Measurements from ENCODE around the gene LGALS3BP.

DNA sequence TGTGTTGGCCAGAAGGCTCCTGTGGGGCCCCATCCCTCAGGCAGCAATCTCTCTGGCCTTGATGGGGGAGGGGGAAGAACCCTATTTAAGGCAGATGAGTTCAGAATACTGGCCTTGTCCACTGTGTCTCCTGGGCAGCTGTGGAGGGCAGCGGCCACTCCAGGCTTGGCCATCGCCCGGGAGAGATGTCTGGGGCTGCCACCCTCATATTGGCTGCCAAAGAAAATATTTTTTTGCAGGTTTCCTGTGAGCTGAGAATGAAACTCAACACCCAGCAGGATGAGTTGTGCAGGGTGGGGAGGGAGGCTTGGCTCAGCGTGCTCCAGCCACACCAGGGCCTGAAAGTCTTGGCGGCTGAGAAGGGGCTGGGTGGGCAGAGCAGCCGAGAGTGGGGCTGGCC, 40.1 kb downstream of the LGALS3BP start:
- no peak for TF ChIP-seq POLR2AphosphoS5 (IDR thresholded peaks at IDR 0.05; ENCODE audit: low read depth)
- TF ChIP-seq, protein P1, sequence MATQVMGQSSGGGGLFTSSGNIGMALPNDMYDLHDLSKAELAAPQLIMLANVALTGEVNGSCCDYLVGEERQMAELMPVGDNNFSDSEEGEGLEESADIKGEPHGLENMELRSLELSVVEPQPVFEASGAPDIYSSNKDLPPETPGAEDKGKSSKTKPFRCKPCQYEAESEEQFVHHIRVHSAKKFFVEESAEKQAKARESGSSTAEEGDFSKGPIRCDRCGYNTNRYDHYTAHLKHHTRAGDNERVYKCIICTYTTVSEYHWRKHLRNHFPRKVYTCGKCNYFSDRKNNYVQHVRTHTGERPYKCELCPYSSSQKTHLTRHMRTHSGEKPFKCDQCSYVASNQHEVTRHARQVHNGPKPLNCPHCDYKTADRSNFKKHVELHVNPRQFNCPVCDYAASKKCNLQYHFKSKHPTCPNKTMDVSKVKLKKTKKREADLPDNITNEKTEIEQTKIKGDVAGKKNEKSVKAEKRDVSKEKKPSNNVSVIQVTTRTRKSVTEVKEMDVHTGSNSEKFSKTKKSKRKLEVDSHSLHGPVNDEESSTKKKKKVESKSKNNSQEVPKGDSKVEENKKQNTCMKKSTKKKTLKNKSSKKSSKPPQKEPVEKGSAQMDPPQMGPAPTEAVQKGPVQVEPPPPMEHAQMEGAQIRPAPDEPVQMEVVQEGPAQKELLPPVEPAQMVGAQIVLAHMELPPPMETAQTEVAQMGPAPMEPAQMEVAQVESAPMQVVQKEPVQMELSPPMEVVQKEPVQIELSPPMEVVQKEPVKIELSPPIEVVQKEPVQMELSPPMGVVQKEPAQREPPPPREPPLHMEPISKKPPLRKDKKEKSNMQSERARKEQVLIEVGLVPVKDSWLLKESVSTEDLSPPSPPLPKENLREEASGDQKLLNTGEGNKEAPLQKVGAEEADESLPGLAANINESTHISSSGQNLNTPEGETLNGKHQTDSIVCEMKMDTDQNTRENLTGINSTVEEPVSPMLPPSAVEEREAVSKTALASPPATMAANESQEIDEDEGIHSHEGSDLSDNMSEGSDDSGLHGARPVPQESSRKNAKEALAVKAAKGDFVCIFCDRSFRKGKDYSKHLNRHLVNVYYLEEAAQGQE (IDR thresholded peaks at IDR 0.05; ENCODE audit: unreplicated experiment): no peak

Data from GM23338 (cell line).